ENCODE data around the gene NLN. TPM values are rescaled to one million over a fixed set of nuclear protein-coding genes. Genes with fewer than 3 reads are reported as not detected.

NLN gene
- total and polyA plus RNA-seq, 4 donors = 13.4 to 26.4 (median 19.1) TPM

- Histone ChIP-seq H3K9me3 (ENCODE audit: control insufficient read depth in 4 of 4, low read length in 3 of 4) (no peaks in the 10 kb centered on the region), H3K4me1 (ENCODE audit: control insufficient read depth in 4 of 4, insufficient read depth in 4 of 4, low read length in 3 of 4) (no peaks in the 10 kb centered on the region), H3K36me3 (ENCODE audit: control insufficient read depth in 4 of 4, insufficient read depth in 3 of 4, low read depth in 1 of 4, low read length in 3 of 4) (no peaks in the 10 kb centered on the region), H3K27me3 (ENCODE audit: control insufficient read depth in 4 of 4, insufficient read depth in 4 of 4, low read length in 3 of 4) (no peaks in the 10 kb centered on the region), H3K4me3 (ENCODE audit: low read depth in 1 of 3, low read length in 3 of 3) (no peak overlapping the region), H3K27ac (ENCODE audit: low read depth in 1 of 2, low read length in 2 of 2) (no peak overlapping the region), H3K9ac (ENCODE audit: low read depth in 1 of 2, low read length in 2 of 2) (no peak overlapping the region)
- TF ChIP-seq RAD21 (IDR thresholded peaks at IDR 0.05) (no peak), FOXA2 (IDR thresholded peaks at IDR 0.05) (no peak), NR2F2 (IDR thresholded peaks at IDR 0.05) (no peak), REST (IDR thresholded peaks at IDR 0.05) (no peak)
- no peak for DNase-seq (ENCODE audit: low spot score)
Observed at GRCh38 chr5:65862384-65862783, 140.4 kb downstream of the NLN start.

GRCh38 chr5:65863747-65864146 is 141.7 kb downstream of the NLN start:
- Histone ChIP-seq H3K36me3 (ENCODE audit: control insufficient read depth in 4 of 4, insufficient read depth in 3 of 4, low read depth in 1 of 4, low read length in 3 of 4) (no peaks in the 10 kb centered on the region), H3K9ac (ENCODE audit: low read depth in 1 of 2, low read length in 2 of 2) (no peak overlapping the region), H3K27me3 (ENCODE audit: control insufficient read depth in 4 of 4, insufficient read depth in 4 of 4, low read length in 3 of 4) (no peaks in the 10 kb centered on the region), H3K27ac (ENCODE audit: low read depth in 1 of 2, low read length in 2 of 2) (no peak overlapping the region), H3K4me1 (ENCODE audit: control insufficient read depth in 4 of 4, insufficient read depth in 4 of 4, low read length in 3 of 4) (no peaks in the 10 kb centered on the region), H3K4me3 (ENCODE audit: low read depth in 1 of 3, low read length in 3 of 3) (no peak overlapping the region), H3K9me3 (ENCODE audit: control insufficient read depth in 4 of 4, low read length in 3 of 4) (no peaks in the 10 kb centered on the region)
- TF ChIP-seq YY1 (IDR thresholded peaks at IDR 0.05) (no peak), REST (IDR thresholded peaks at IDR 0.05) (no peak), MAX (IDR thresholded peaks at IDR 0.05) (no peak), CTCF (IDR thresholded peaks at IDR 0.05; ENCODE audit: low read depth, low read length, missing input control) (no peak), EGR1 (IDR thresholded peaks at IDR 0.05; ENCODE audit: low read depth in 2 of 2) (no peak), FOXA2 (IDR thresholded peaks at IDR 0.05) (no peak), RXRA (IDR thresholded peaks at IDR 0.05) (no peak), SP1 (IDR thresholded peaks at IDR 0.05) (no peak), TAF1 (conservative IDR thresholded peaks at IDR 0.05) (no peak), RAD21 (IDR thresholded peaks at IDR 0.05) (no peak), ZBTB33 (IDR thresholded peaks at IDR 0.05) (no peak), GABPA (IDR thresholded peaks at IDR 0.05 in 1 of 2, conservative IDR thresholded peaks at IDR 0.05 in 1 of 2) (no peak), ATF3 (IDR thresholded peaks at IDR 0.05) (no peak), JUND (IDR thresholded peaks at IDR 0.05) (no peak), HNF4A (conservative IDR thresholded peaks at IDR 0.05) (no peak), FOXA1 (IDR thresholded peaks at IDR 0.05) (no peak), HNF4G (IDR thresholded peaks at IDR 0.05) (no peak), NR2F2 (IDR thresholded peaks at IDR 0.05) (no peak)
- DNase-seq (ENCODE audit: low spot score) = no peak
- 84% methylated on average over 2 of the region's 2 CpGs for WGBS

All from liver (tissue), 9 donors.